Measurements from ENCODE around the gene ANXA11. TPM values are rescaled to one million over a fixed set of nuclear protein-coding genes. Genes with fewer than 3 reads are reported as not detected.
A peak's percentile ranks its signal among the peaks of the same experiment; 100 is the strongest.

ANXA11 gene
- total RNA-seq, 1 experiment from 2014 or later, result 93.8 TPM

- Mint-ChIP-seq H3K4me1 (ENCODE audit: insufficient read depth, unreplicated experiment) (peaks cover 34% of the 10 kb centered on the region), H3K9me3 (ENCODE audit: unreplicated experiment) (no peaks in the 10 kb centered on the region), H3K36me3 (ENCODE audit: insufficient read depth, unreplicated experiment) (peaks cover 11% of the 10 kb centered on the region), H3K4me3 (ENCODE audit: unreplicated experiment) (no peak overlapping the region), H3K27me3 (ENCODE audit: insufficient read depth, unreplicated experiment) (no peaks in the 10 kb centered on the region), H3K27ac (ENCODE audit: low read depth, unreplicated experiment) (peak overlapping the region; percentile 61)
- TF ChIP-seq, protein P1, sequence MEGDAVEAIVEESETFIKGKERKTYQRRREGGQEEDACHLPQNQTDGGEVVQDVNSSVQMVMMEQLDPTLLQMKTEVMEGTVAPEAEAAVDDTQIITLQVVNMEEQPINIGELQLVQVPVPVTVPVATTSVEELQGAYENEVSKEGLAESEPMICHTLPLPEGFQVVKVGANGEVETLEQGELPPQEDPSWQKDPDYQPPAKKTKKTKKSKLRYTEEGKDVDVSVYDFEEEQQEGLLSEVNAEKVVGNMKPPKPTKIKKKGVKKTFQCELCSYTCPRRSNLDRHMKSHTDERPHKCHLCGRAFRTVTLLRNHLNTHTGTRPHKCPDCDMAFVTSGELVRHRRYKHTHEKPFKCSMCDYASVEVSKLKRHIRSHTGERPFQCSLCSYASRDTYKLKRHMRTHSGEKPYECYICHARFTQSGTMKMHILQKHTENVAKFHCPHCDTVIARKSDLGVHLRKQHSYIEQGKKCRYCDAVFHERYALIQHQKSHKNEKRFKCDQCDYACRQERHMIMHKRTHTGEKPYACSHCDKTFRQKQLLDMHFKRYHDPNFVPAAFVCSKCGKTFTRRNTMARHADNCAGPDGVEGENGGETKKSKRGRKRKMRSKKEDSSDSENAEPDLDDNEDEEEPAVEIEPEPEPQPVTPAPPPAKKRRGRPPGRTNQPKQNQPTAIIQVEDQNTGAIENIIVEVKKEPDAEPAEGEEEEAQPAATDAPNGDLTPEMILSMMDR (IDR thresholded peaks at IDR 0.05; ENCODE audit: unreplicated experiment), result no peak
- intact Hi-C loops (cut with micrococcal nuclease), result no loop called here
- no peak for DNase-seq (ENCODE audit: unreplicated experiment)
- ChIA-PET CTCF (interaction anchor here (0.6 kb wide), 1 partner anchor 30 kb away, joined by 3 read pairs; no protein-coding TSS in a partner anchor), POLR2A (no interaction called here)
- no TSS peak for BruUV-seq (replicated peaks)
These were observed 32.4 kb downstream of the ANXA11 start for GRCh38 chr10:80172896-80173295.

DNA sequence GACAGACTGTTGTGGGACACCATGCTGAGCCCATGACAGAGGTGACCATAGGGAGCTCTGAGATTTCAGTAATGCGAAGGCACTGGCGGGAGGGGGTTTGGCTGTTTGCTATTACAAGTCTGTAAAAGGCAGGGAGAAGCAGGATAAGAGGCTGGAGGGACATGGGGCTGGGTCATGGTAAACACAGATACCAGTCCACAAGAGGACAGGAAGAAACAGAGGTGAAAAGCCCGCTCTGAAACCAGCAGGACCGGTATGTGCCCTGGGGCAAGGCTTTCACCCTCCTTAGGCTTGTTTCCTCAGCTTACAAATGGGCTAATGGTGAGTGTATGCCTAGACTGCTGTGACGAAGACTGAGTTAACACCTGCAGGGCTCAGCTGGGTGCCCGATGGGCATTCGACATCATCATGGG, 34.1 kb downstream of the ANXA11 start:
- DNase-seq (ENCODE audit: unreplicated experiment), result no peak
- Mint-ChIP-seq H3K4me3 (ENCODE audit: unreplicated experiment) (no peak overlapping the region), H3K27me3 (ENCODE audit: insufficient read depth, unreplicated experiment) (no peaks in the 10 kb centered on the region), H3K4me1 (ENCODE audit: insufficient read depth, unreplicated experiment) (peaks cover 24% of the 10 kb centered on the region), H3K9me3 (ENCODE audit: unreplicated experiment) (no peaks in the 10 kb centered on the region), H3K36me3 (ENCODE audit: insufficient read depth, unreplicated experiment) (peaks cover 13% of the 10 kb centered on the region), H3K27ac (ENCODE audit: low read depth, unreplicated experiment) (no peak overlapping the region)
- BruUV-seq (replicated peaks), result no TSS peak
- intact Hi-C loops (cut with micrococcal nuclease), result no loop called here
- CTCF ChIA-PET, result interaction anchor here (0.6 kb wide), 1 partner anchor 274 kb away, joined by 3 read pairs; no protein-coding TSS in a partner anchor
- POLR2A ChIA-PET, result no interaction called here
- TF ChIP-seq, protein P1 (IDR thresholded peaks at IDR 0.05; ENCODE audit: unreplicated experiment), result no peak

GRCh38 chr10:80170641-80171040, 34.7 kb downstream of the ANXA11 start:
- DNase-seq (ENCODE audit: unreplicated experiment), result no peak
- TF ChIP-seq, protein P1 (IDR thresholded peaks at IDR 0.05; ENCODE audit: unreplicated experiment), result no peak
- Mint-ChIP-seq H3K27me3 (ENCODE audit: insufficient read depth, unreplicated experiment) (no peaks in the 10 kb centered on the region), H3K4me3 (ENCODE audit: unreplicated experiment) (no peak overlapping the region), H3K9me3 (ENCODE audit: unreplicated experiment) (no peaks in the 10 kb centered on the region), H3K36me3 (ENCODE audit: insufficient read depth, unreplicated experiment) (peaks cover 19% of the 10 kb centered on the region), H3K4me1 (ENCODE audit: insufficient read depth, unreplicated experiment) (peaks cover 30% of the 10 kb centered on the region), H3K27ac (ENCODE audit: low read depth, unreplicated experiment) (no peak overlapping the region)
- CTCF ChIA-PET, result no interaction called here
- intact Hi-C loops (cut with micrococcal nuclease), result no loop called here
- no TSS peak for BruUV-seq (replicated peaks)
- POLR2A ChIA-PET, result no interaction called here

- DNase-seq (ENCODE audit: unreplicated experiment), result no peak
- BruUV-seq (replicated peaks), result no TSS peak
- H3K4me1 Mint-ChIP-seq (ENCODE audit: insufficient read depth, unreplicated experiment), result peaks cover 36% of the 10 kb centered on the region
- TF ChIP-seq, protein P1 (IDR thresholded peaks at IDR 0.05; ENCODE audit: unreplicated experiment), result no peak
- no peaks in the 10 kb centered on the region for H3K27me3 Mint-ChIP-seq (ENCODE audit: insufficient read depth, unreplicated experiment)
- intact Hi-C loops (cut with micrococcal nuclease), result no loop called here
- no peak overlapping the region for H3K27ac Mint-ChIP-seq (ENCODE audit: low read depth, unreplicated experiment)
- peaks cover 24% of the 10 kb centered on the region for H3K36me3 Mint-ChIP-seq (ENCODE audit: insufficient read depth, unreplicated experiment)
- H3K9me3 Mint-ChIP-seq (ENCODE audit: unreplicated experiment), result no peaks in the 10 kb centered on the region
- POLR2A ChIA-PET, result no interaction called here
- CTCF ChIA-PET, result no interaction called here
- H3K4me3 Mint-ChIP-seq (ENCODE audit: unreplicated experiment), result no peak overlapping the region
These were observed 35.3 kb downstream of the ANXA11 start for GRCh38 chr10:80170026-80170425.
